ENCODE data around the gene NCAPH2.

Gene NCAPH2

DNA sequence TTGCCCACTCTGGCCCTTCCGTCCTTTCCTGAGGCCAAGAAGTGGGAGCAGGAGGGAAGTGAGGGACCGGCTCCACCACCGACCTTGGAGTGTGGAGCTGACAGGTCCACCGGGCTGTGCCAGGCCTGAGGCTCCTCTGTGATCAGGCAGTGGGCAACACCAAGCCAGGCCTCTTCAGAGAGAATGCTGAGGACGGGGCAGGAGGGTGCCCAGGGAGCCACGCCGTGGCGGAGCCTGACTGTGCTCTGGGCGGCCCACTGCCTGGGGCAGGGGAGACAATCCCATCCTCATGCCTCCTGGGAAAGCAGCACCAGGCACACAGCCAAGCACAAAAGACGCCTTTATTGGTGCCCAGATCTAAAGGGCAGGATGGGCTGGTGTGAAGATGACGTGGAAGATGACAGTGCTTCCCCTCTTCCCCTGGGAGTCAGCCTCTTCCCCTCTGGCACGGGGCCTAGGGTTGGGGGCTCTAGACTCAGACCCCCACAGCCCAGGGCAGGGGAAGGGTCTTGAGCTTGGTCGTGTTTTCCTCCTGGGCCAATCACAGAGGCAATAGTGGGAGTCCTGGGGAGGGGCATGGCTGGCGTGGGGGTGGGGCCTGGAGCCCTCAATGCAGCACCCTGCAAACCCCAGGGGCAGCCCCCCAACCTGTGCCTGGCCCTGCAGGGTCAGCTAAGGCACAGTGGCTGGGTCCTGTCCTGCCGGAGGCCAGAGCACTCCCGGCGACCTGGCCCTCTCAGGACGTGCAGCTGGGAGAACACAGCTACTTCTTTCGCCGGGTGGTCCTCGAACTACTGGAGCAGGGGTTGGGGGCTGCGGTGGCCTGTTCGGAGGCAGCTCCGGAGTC is 5.2 kb upstream of the NCAPH2 start:
- no peak overlapping the region for H3K27ac ChIP-seq (ENCODE audit: low read length)
- H3K4me3 ChIP-seq (ENCODE audit: low read depth in 1 of 2, low read length in 2 of 2) = no peak overlapping the region

DNA sequence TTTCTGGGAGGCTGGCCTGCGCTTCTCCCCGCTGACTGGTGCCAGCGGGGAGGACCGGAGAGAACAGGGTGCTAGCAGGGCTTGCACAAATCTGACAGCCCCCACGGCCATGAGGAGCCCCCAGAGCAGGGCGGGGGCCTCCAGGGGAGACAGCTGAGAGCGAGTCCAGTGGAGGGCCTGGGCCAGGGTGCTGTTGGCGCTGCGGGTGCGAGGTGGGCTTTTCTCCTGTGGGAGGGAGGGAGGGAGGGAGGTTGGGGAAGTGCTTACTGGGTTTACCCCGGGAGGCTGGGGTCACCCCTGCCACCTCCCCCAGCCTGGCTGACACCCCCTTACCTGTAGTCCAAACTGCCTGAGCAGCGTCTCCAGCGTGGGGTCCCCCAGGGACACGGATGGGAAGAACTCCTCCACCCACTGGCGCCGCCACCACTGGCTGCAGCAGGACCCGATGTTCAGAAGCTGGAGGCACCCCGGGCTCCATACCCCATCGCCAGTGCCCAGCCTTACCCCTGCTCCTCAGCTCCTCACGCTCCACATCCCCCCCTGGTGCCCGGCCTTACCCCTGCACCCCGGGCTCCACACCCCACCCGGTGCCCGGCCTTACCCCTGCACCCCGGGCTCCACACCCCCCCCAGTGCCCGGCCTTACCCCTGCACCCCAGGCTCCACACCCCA is 4.4 kb upstream of the NCAPH2 start:
- Histone ChIP-seq H3K9me3 (ENCODE audit: control insufficient read depth in 1 of 2, low read length in 2 of 2) (no peaks in the 10 kb centered on the region), H3K36me3 (ENCODE audit: control insufficient read depth in 1 of 2, insufficient read depth in 2 of 2, low read length in 2 of 2) (peaks cover 0 to 23% of the 10 kb centered on the region in 2 donors), H3K27ac (ENCODE audit: low read length) (no peak overlapping the region), H3K27me3 (ENCODE audit: low read depth, low read length) (no peaks in the 10 kb centered on the region), H3K4me3 (ENCODE audit: low read depth in 1 of 2, low read length in 2 of 2) (no peak overlapping the region), H3K4me1 (ENCODE audit: control insufficient read depth in 1 of 2, insufficient read depth in 2 of 2, low read length in 2 of 2) (peaks cover 0 to 15% of the 10 kb centered on the region in 2 donors)

More for the DNA sequence above, 5.2 kb upstream of the NCAPH2 start:
- peaks cover 0 to 16% of the 10 kb centered on the region in 2 donors for H3K4me1 ChIP-seq (ENCODE audit: control insufficient read depth in 1 of 2, insufficient read depth in 2 of 2, low read length in 2 of 2)
- H3K9me3 ChIP-seq (ENCODE audit: control insufficient read depth in 1 of 2, low read length in 2 of 2) = no peaks in the 10 kb centered on the region
- H3K36me3 ChIP-seq (ENCODE audit: control insufficient read depth in 1 of 2, insufficient read depth in 2 of 2, low read length in 2 of 2) = peaks cover 0 to 23% of the 10 kb centered on the region in 2 donors
- H3K27me3 ChIP-seq (ENCODE audit: low read depth, low read length) = no peaks in the 10 kb centered on the region

DNA sequence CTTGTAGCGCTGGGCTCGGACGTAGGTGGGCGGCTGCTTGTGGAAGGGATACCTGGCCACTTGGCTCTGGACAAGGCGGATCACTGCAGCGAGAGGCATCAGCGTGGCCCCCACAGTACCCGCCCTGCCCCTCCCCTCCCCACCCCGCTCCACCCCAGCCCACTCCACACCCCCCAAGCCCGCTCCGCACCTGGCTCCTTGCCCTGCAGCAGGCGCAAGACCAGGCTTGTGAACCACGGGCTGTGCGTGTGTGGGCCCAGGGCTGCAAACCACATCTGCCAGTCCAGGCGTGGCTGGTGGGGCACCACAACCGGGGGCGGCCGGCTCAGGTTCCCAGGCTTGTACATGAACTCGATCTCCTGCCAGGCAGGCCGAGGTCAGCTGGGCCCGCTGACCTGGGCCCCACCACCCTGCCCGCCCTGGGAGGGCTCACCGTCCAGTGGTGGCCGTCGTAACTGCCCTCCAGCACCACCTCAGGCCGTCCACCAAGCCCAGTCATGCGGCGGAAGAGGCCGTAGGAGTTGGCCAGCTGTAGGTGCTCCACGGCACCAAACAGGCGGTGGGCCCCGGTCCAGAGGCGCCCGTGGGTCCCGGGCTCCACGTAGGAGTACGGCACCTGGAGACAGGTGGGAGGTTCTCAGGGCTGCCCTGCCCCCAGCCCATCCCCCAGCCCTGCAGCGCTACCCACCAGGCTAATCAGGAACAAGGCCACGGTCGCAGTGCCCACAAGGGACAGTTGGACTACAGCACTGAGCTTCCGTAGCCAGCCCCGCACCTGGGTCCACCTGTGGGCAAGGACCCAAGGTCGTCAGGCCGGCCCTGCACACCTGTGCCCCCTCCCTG is 3.4 kb upstream of the NCAPH2 start:
- Histone ChIP-seq H3K4me3 (ENCODE audit: low read depth in 1 of 2, low read length in 2 of 2) (no peak overlapping the region), H3K27ac (ENCODE audit: low read length) (no peak overlapping the region), H3K27me3 (ENCODE audit: low read depth, low read length) (no peaks in the 10 kb centered on the region), H3K36me3 (ENCODE audit: control insufficient read depth in 1 of 2, insufficient read depth in 2 of 2, low read length in 2 of 2) (peaks cover 0 to 23% of the 10 kb centered on the region in 2 donors), H3K9me3 (ENCODE audit: control insufficient read depth in 1 of 2, low read length in 2 of 2) (no peaks in the 10 kb centered on the region), H3K4me1 (ENCODE audit: control insufficient read depth in 1 of 2, insufficient read depth in 2 of 2, low read length in 2 of 2) (peaks cover 0 to 25% of the 10 kb centered on the region in 2 donors)

DNA sequence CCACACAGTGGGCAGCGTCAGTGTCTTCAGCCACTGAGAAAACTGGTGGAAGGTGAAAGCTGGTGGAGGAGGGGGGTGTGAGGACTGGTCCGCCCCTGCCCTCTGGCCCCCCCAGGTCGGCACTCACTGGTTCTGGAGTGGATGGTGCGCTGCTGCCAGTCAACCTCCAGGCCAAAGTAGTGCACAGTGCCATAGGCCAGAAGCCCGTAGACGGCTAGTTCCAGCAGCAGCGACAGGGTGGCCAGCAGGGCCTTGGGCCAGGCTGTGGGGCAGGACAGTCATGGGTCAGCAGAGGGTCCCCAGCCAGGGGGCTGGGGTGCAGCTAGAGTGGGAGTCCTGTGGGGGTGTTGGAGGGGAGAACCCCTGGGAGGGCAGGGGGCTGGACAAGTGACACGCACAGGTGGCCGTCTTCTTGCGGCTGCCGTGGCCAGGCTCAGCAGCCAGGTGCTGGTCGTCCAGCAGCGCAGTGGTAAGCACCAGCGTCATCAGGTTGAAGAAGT is 2.7 kb upstream of the NCAPH2 start:
- Histone ChIP-seq H3K4me1 (ENCODE audit: control insufficient read depth in 1 of 2, insufficient read depth in 2 of 2, low read length in 2 of 2) (peaks cover 0 to 26% of the 10 kb centered on the region in 2 donors), H3K27me3 (ENCODE audit: low read depth, low read length) (no peaks in the 10 kb centered on the region), H3K27ac (ENCODE audit: low read length) (no peak overlapping the region), H3K9me3 (ENCODE audit: control insufficient read depth in 1 of 2, low read length in 2 of 2) (no peaks in the 10 kb centered on the region), H3K36me3 (ENCODE audit: control insufficient read depth in 1 of 2, insufficient read depth in 2 of 2, low read length in 2 of 2) (peaks cover 0 to 23% of the 10 kb centered on the region in 2 donors), H3K4me3 (ENCODE audit: low read depth in 1 of 2, low read length in 2 of 2) (no peak overlapping the region)

DNA sequence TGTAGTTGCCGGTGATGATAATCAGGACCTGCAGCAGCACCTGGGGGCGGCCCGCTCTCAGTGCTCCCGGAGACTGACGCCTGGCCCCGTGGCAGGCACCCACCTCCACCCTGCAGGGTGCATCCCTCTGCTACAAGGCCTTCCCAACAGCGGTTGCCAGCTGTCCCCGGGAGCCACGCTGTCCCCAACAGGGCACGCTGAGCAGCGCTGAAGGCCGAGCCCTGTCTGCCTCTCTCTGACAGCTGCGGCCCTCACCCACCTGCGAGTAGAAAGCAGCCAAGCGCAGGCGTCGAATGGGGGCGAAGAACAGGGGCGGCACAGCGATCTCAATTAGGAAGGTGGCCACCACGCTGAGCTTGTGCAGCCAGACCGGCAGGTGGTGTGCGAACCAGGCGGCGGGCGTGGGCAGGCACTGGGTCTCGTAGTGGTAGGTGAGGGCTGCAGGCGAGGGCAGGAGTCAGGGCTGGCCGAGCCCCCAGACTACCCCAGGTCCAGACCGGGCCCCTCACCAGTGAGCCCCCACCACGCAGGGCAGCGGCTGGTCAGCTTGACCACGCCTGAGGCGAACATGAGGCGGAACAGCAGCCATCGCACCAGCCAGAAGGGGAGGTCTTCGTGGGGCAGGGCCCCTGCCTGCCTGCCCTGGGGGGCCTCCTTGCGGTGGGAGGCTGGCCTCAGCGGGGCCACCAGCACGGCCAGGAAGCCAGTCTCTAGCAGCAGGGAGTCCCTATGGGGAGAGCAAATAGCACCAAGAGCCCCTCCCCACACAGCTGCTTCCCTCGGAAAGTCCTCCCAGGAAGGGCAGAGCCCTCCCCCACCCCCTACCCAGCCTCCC is 2.0 kb upstream of the NCAPH2 start:
- peaks cover 0 to 23% of the 10 kb centered on the region in 2 donors for H3K36me3 ChIP-seq (ENCODE audit: control insufficient read depth in 1 of 2, insufficient read depth in 2 of 2, low read length in 2 of 2)
- H3K9me3 ChIP-seq (ENCODE audit: control insufficient read depth in 1 of 2, low read length in 2 of 2) = no peaks in the 10 kb centered on the region
- no peak overlapping the region for H3K27ac ChIP-seq (ENCODE audit: low read length)
- peak overlapping the region; percentile 90 to 99 for H3K4me3 ChIP-seq (ENCODE audit: low read depth in 1 of 2, low read length in 2 of 2)
- no peaks in the 10 kb centered on the region for H3K27me3 ChIP-seq (ENCODE audit: low read depth, low read length)
- H3K4me1 ChIP-seq (ENCODE audit: control insufficient read depth in 1 of 2, insufficient read depth in 2 of 2, low read length in 2 of 2) = peaks cover 0 to 26% of the 10 kb centered on the region in 2 donors

DNA sequence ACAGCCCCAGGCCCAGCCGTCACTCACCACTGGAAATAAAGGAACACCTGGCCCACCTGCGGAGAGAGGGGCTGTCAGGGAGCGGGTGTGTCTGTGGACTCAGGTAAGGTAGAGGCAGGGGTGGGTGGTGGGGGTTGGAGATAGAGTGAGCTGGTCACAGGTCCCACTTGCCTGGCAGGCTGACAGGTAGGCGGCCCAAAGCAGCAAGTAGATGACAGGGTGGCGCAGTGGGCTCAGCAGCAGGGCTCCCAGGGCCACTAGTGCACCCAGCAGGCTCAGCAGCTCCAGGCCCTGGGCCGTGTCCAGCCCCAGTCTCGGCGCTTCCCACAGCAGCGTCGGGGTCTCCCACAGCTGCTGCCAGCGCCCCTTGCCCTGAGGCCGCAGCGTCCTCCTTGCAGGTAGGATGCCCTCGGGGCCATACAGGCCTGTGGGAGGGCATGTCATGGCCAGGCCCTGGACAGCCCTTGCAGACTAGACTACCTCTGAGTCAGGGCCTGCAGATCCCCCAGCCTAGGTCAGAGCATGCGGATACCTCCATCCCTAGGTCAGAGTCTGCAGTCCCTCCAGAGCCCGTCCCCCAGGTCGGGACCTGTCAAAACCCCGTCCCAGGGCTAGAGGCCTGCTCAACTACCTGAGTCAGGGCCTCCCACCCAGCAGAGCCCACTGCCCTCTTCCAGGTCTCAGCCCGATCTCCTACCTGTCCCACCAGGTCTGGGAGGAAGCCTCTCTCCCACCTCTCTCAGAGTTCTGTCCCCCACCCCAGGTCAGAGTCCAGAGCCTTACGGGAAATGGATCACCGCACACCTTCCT is 1.2 kb upstream of the NCAPH2 start:
- H3K36me3 ChIP-seq (ENCODE audit: control insufficient read depth in 1 of 2, insufficient read depth in 2 of 2, low read length in 2 of 2) = peaks cover 0 to 23% of the 10 kb centered on the region in 2 donors
- no peaks in the 10 kb centered on the region for H3K9me3 ChIP-seq (ENCODE audit: control insufficient read depth in 1 of 2, low read length in 2 of 2)
- H3K4me1 ChIP-seq (ENCODE audit: control insufficient read depth in 1 of 2, insufficient read depth in 2 of 2, low read length in 2 of 2) = peaks cover 0 to 26% of the 10 kb centered on the region in 2 donors
- H3K4me3 ChIP-seq (ENCODE audit: low read depth in 1 of 2, low read length in 2 of 2) = peak overlapping the region; percentile 90 to 99
- H3K27me3 ChIP-seq (ENCODE audit: low read depth, low read length) = no peaks in the 10 kb centered on the region
- H3K27ac ChIP-seq (ENCODE audit: low read length) = peak overlapping the region; percentile 63

DNA sequence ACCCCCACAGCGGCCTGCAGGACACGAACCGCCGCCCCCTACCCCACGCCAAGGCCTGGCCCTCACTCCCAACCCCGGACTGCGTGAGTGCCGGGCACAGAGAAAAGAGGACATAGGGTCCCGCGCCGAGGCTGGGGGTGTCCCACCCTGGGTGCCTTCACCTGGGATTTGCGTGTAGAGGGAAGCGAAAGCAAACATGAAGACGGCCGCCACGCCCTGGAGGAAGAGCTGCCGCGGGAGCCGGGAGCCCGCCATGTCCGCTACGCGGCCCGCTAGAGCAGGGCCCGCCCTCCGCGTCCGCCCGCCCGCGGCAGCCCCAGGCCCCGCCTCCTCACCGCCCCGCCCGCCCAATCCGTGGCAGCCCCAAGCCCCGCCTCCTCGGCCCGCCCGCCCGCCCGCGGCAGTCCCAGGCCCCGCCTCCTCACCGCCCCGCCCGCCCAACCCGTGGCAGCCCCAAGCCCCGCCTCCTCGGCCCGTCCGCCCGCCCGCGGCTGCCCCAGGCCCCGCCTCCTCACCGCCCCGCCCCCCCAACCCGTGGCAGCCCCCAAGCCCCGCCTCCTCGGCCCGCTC is 518 bp upstream of the NCAPH2 start, which contains the start of gene LMF2:
TSS of gene LMF2 (minus strand) at position 282 of the 570 bp plus-strand sequence. CDS start at position 255, 27 bp downstream.
- H3K4me1 ChIP-seq (ENCODE audit: control insufficient read depth in 1 of 2, insufficient read depth in 2 of 2, low read length in 2 of 2) = peaks cover 0 to 26% of the 10 kb centered on the region in 2 donors
- peak within 1 kb of the TSS; percentile 63 for H3K27ac ChIP-seq (ENCODE audit: low read length)
- H3K9me3 ChIP-seq (ENCODE audit: control insufficient read depth in 1 of 2, low read length in 2 of 2) = no peaks in the 10 kb centered on the region
- H3K36me3 ChIP-seq (ENCODE audit: control insufficient read depth in 1 of 2, insufficient read depth in 2 of 2, low read length in 2 of 2) = peaks cover 0 to 23% of the 10 kb centered on the region in 2 donors
- H3K4me3 ChIP-seq (ENCODE audit: low read depth in 1 of 2, low read length in 2 of 2) = peak within 1 kb of the TSS; percentile 90 to 99
- H3K27me3 ChIP-seq (ENCODE audit: low read depth, low read length) = no peaks in the 10 kb centered on the region

DNA sequence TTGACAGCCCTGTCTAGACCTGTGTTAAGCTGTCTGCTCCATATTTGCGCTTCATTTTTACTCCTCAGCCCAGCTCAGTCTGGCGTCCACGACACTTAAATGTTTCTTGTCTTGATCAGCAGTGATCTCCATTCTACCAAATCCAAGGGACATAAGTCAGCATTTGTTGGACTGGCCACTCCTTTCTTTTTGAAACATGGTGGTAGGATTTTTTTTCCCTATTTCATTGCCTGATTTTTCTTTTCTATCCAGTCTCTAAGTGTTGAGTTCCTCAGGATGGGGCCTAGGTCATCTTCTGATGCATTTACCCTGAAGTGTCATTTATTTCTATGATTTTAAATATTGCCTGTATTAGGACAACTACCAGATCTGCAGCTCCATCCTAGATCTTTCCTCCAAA is 873 bp downstream of the NCAPH2 start:
- Histone ChIP-seq H3K4me3 (ENCODE audit: low read depth in 1 of 2, low read length in 2 of 2) (peak overlapping the region; percentile 76 to 79), H3K4me1 (ENCODE audit: control insufficient read depth in 1 of 2, insufficient read depth in 2 of 2, low read length in 2 of 2) (peaks cover 0 to 26% of the 10 kb centered on the region in 2 donors)

DNA sequence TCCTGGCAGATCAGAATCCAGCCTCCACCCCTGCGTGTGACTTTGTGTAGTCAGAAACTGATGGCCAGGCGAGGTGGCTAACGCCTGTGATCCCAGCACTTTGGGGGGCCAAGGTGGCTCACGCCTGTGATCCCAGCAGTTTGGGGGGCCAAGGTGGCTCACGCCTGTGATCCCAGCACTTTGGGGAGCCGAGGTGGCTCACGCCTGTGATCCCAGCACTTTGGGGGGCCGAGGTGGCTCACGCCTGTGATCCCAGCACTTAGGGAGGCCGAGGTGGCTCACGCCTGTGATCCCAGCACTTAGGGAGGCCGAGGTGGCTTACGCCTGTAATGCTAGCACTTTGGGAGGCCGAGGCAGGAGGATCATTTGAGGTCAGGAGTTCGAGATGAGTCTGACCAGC is 5.2 kb downstream of the NCAPH2 start:
- Histone ChIP-seq H3K27ac (ENCODE audit: low read length) (no peak overlapping the region), H3K36me3 (ENCODE audit: control insufficient read depth in 1 of 2, insufficient read depth in 2 of 2, low read length in 2 of 2) (peaks cover 14 to 18% of the 10 kb centered on the region in 2 donors), H3K4me1 (ENCODE audit: control insufficient read depth in 1 of 2, insufficient read depth in 2 of 2, low read length in 2 of 2) (peaks cover 0 to 13% of the 10 kb centered on the region in 2 donors), H3K9me3 (ENCODE audit: control insufficient read depth in 1 of 2, low read length in 2 of 2) (no peaks in the 10 kb centered on the region), H3K27me3 (ENCODE audit: low read depth, low read length) (no peaks in the 10 kb centered on the region), H3K4me3 (ENCODE audit: low read depth in 1 of 2, low read length in 2 of 2) (no peak overlapping the region)

More for the DNA sequence above, 873 bp downstream of the NCAPH2 start:
- peak overlapping the region; percentile 47 for H3K27ac ChIP-seq (ENCODE audit: low read length)
- no peaks in the 10 kb centered on the region for H3K9me3 ChIP-seq (ENCODE audit: control insufficient read depth in 1 of 2, low read length in 2 of 2)
- H3K36me3 ChIP-seq (ENCODE audit: control insufficient read depth in 1 of 2, insufficient read depth in 2 of 2, low read length in 2 of 2) = peaks cover 0 to 13% of the 10 kb centered on the region in 2 donors
- H3K27me3 ChIP-seq (ENCODE audit: low read depth, low read length) = no peaks in the 10 kb centered on the region

Data from muscle layer of duodenum (tissue), 2 donors.